GM21737 (cell line): ENCODE results near the gene FANK1.

Source experiments
- ATAC-seq: cut with Tn5 transposase; IDR thresholded peaks from one replicate; pipeline ENCODE4 v1.9.1; 2021; ENCODE audit warnings: mild to moderate bottlenecking, moderate library complexity; ENCODE audit not compliant: unreplicated experiment

Gene FANK1

DNA sequence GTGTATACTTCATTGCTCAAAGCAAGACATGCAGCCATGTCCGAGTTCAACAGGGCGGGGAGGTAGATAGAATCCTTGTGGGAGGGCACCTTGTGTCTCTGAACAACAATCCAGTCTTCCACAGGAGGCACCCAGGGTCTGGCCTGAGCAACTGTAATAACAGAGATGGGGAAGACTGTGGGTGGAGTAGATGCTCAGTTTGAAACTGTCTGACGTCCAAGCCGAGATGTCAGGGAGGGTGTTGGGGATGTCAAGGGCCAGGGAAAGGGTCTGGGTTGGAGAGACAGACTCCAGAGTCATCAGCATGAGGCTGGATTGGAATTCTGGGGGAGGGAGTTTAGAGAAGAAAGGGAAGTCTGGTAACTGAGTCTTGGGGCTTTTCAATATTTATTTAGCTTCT is 88.0 kb downstream of the FANK1 start:
- no peak for ATAC-seq

DNA sequence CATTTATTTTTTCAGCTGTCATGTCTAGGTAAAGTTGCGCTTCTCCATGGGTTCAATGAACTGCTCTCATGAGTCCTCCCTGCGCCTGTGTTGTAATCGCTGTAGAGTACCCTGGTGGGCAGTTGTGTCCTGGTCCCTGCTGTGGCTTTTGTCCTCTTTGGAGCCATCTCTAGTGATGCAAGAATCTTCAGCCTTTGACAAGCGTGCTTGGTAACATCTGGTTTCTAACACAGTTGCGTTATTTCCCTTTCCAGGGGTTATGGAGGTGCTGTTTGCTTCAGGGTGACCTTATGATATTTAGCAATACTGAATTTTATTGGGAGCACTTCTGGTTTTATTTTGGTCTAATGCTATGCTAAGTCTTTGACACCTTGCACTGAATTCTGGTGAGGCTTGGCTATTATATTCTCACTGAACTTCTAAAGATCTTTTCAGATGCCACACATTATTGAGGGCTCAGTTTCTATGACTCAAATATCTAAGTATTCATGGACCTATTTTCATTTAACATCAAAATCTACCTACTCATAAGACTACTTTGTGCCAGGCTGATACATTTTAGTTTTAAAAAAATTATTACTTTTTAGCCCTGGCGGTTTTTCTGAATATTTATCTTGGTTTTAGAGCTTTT is 88.6 kb downstream of the FANK1 start:
- ATAC-seq: no peak

- ATAC-seq: no peak
Observed at GRCh38 chr10:125985557-125986240, 89.3 kb downstream of the FANK1 start.

DNA sequence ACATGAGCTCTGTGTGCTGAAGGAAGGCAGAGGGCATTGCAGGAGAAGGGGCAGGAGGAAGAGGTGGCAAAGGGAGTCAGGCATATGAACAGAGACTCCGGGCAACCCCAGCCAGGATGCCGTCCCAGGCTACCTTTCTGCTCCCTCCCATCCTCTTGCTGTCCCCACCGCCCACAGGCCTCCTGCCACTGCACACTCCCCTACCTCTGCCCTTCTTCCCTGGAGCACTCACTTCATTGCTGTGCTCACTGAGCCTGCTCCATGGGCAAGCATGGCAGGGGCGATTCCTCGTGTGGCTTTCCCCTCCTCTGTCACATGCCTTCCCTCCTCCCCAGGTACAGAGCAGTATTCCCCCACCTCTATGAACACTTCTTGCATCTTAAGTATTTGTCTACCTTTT is 93.4 kb downstream of the FANK1 start:
- ATAC-seq: no peak

DNA sequence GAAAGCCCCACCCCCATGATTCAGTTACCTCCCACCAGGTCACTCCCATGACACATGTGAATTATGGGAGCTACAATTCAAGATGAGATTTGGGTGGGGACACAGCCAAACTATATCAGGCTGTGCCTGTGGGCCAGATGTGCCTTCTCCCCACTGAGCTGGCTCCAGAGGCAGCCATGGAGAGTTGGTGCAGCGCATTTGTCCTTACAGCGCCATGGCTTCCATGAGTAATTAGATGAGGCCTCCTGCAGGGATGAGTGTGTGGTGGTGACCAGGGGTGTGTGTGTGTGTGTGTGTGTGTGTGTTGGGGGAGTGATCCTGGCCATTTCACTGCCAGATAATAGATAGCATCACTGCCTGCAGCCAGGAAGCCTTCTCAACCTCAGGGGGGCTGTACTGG is 94.6 kb downstream of the FANK1 start:
- ATAC-seq: no peak

- ATAC-seq: no peak
Observed at GRCh38 chr10:125991392-125991791, 95.0 kb downstream of the FANK1 start.

DNA sequence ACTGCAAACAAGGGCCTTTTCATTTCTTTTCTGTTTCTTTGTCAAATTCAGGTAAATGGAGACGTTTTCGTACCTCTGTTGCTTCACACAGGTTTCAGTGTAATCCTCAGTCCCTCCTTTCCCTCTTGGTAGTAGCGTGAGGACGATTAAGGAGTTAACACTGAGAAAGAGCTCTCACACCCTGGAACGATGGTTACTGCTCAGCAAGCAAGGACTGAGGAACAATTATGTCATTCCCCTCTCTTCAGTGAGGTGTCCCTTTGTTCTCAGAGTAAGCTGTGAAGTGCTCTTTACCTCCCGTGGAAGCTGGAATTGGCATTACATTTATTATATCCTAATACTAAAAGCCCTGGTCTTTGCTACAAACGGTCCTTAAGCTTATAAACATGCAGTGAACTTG is 95.9 kb downstream of the FANK1 start:
- ATAC-seq: no peak

DNA sequence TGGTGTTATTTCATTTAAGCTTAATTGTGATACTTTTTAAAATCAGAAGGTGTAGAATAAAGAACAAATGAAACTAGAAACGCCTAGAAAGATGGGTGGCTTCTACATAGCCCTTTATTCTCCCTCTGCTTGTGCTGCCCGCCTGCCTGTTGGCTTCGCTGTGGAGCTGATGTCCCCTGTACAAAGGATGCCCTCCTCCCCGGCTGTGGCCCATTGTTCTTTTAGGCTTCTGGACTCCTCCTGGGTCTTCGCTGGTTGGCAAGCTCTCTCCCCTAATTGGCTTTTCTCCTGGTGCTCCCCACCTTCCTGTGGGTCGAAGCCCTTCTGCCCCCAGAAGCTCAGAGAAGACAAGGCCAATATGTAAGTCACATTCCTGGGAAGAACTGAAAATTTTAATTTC is 98.2 kb downstream of the FANK1 start:
- ATAC-seq: no peak

DNA sequence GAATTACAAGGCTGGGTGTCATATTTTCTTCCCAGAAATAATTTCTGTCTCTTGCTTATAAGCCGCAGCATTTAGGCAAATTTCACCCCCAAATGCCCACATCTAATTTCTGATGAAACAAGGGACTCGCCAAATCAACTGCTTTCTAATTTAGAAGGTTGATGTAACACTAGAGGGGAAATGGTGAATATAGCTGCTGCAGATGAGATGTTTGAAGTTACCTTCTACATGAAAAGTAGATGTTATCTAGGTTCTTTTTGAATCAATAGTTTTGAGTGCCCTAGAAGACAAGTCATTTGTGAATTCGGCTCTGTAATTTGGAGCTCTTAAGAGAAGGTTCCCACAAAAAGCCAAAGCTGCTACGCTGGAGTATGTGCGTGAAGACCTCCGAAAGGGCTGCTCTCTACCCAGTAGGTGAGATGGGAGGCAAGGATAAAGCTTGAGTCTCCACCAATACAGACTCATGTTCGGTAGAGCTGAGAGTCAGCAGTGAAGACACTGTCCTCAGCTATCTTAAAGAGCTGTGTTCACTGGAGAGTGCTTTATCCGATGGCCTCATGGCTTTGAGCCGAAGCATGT is 99.5 kb downstream of the FANK1 start:
- no peak for ATAC-seq

DNA sequence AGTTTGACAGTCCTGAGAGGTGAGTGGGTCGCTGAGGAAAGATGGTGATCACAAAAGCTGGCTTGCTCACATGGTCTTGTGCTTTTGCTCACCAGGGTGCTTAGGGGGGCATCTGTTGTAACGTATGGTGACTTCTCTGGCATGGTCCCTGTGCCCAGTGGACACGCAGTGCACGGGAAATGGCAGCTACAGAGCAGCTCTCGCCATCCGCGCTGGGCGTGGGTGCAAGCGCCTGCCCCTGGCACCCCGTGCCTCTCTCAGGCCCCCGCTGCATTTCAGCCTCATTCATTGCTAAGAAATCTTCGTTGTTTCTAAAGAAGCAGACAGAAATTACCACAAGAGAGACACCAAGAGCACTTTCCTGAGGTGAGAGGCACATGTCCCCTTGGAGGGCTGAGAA is 101.2 kb downstream of the FANK1 start:
- ATAC-seq: no peak

DNA sequence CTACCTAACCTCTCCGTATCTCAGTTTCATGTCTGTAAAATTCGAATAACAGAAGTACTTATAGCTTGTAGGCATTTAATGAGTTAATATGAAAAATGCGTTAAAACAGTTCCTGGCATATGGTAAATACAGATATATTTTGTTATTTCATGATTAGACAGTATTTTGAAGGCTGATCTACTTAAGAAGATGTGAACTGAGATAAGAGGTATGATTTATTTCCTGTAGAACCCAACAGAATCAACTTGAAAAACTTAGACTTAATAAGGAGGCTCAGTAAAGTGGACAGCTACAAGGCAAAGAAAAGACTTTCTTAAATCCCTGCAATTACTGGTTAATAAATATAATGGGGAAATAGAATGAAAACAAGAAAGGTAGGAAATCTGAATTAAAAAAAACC is 103.3 kb downstream of the FANK1 start:
- ATAC-seq: no peak

- no peak for ATAC-seq
Observed at GRCh38 chr10:126001576-126001975, 105.2 kb downstream of the FANK1 start.

DNA sequence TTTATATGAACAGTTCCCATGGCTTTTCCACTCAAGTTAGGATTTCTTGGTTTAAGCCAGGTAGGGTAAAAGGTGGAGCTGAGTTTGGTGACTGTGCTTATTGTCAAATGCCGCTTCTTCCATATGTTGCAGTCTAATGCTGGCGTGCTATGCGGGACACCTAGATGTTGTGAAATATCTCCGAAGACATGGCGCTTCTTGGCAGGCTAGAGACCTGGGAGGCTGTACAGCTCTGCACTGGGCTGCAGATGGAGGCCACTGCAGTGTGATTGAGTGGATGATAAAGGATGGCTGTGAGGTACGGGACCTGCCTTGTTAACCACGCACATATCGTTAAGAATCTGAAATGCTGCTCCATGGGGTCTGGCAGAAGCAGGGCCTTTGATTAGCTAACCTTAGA is 108.4 kb downstream of the FANK1 start:
- ATAC-seq: no peak

DNA sequence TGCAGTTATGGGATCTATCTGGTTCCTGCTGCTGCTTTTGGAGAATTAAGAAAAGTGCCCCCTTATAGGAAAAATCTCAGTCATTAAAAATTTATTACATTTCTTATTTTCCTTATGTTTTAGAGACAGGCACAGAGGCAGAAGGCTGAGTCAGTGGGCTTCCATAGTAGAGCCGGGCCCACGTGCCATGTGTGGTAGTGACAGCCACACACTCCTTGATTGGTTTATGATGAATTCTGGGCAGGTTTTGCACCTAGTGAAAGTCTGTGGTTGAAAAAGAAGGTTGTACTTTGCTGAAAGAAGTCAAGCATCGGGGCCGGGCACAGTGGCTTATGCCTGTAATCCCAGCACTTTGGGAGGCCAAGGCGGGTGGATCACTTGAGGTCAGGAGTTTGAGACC is 109.9 kb downstream of the FANK1 start:
- ATAC-seq: no peak

DNA sequence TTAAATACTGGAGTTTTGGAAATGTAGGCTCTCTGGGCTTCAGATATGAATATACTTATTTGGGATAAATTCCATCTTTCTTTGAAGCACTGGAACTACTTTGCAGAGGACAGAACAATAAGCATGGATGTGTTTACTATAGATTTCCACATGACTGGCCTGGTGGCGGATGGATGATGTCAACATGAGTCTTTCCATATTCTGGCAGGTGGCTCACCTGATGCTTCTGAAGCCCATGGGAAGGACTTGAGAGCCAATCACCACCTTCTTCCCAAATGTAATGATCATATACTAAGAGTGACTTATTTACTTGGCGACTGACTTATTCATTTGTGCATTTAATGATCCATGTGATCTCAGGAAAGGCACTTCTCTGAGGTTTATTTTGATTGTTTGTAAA is 110.5 kb downstream of the FANK1 start:
- no peak for ATAC-seq

GRCh38 chr10:126009650-126010049 is 113.3 kb downstream of the FANK1 start:
- no peak for ATAC-seq

DNA sequence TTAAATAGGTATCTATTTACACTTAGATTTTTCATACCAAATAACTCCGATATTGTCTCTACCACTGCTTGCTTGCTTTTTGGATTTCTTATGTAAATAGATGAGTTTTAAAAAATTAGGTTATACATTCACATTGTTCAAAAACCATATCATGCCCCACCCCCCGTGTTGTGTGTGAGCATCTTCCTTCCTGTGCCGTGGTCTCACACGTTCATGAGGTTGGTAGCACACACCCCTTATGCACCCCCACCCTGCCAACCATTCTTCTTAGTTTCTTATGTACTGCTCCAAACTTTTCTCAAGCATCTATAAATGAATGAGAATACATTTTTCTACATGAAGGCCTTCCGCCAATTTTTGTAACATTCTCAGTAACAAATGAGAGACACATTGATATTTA is 115.6 kb downstream of the FANK1 start:
- ATAC-seq: no peak

DNA sequence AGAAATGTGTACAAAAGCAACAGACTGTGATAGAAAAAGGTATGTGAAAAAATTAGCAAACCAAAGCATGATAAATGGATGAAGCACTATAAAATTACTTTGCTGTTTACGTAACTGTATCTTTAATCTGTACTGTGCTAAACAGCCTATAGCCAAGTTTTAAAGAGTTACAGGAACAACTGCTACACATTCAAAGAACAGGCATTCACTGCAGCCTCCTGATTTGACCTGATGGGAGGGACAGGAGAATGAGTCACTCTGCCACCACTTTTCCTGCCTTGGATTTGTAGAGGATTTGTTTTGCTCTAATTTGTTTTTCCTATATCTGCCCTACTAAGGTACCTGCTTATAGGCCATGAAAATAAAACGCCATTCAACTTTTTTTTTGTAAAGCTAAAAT is 116.1 kb downstream of the FANK1 start:
- no peak for ATAC-seq

DNA sequence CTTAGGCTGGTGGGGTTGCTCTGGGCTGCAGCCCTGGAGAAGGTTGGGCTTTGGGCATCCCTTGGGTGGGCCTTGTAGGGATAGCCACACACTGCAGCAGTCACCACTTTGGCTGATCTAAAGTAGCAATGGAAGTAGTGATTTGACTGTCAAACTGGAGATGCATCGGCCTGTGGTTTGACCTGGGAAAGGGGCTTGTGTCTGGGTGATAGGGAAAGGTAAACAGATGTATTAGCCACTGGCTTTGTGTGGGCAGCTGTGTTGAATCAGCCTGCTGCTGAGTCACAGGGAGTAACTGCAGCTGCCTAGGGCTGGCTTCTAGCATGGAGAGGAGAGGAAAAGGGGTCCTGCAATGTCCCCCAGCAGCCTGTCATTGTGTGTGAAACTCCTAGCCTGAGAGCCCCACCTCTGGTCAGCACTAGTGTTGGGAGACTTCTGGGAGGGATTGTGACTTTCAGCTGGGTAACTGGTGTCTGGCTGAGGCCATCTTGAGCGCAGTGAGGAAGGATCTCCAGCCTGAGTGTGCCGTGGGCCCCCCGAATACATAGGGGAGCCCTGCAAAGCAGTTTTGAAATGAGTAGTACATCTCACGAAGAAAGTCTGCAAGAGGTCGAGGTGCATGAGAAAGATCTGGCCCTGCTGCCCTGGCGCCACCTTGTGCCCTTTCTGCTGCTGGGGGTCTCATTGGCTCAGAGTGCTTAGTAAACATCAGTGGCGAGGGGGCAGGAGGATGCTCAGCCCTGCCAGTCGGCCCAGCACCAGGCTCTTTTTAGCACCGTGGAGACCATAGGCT is 117.3 kb downstream of the FANK1 start:
- no peak for ATAC-seq

DNA sequence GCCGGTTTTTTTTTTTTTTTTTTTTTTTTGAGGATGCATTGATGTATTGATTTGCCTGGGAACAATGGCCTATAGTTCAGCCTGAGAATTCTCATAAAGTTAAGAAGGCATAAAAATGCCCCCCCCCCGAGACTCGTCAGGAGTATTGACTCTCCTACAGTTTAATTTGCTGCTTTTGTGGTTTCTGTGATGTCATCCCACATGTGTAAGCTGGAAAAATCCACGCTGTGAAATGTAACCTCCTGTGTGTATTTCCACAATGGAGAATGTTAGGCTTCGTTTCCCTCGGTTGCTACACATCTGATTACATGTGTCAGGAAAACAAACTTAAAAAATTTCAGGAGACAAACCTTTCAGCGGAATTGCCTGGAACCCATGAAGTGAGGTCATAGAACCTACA is 117.9 kb downstream of the FANK1 start:
- no peak for ATAC-seq

DNA sequence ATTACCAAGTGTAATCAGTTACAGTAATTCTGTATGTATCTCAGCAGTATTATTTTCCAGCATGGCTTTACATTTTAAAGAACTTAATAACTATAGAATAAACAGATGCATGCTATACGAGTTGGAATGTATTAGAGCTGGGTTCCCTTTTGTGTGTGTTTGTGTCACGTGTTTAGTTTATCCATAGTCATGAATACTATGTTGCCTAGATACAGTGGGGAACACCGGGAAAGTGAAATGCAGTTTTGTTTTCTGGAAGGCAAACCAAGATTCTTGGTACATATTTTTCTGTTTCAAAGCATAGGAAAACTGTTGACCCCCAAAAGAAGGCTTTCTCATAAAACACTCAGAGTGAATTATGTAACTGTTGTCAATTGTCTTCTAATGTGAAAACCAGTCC is 119.0 kb downstream of the FANK1 start:
- ATAC-seq: no peak
